Midbrain (tissue), 1 donor: Measurements from ENCODE around the gene ERBB4.

Experiments used
- DNase-seq: peaks from one replicate; lab custom pipeline; 2025; lab: John Stamatoyannopoulos, UW

ERBB4 gene

DNA sequence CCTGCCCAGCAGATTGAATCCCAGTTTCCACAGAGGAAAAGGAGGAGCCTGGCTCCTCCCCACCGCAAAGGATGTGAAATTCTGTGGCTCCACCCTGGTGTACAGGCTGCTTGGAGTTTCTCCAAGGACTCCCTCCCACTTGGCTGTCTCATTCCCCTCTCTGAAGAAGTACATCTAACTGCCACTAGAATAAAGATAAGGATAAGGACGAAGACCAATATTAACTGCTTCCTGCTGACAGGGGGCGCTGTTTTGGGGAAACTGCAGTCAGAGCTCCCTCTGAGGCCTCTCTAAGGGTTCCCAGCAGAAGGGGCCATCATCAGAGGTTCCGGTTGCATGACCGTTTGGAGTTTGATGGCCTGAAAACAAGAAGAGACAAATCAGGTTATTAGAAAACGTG is 1191.3 kb downstream of the ERBB4 start:
- no peak for DNase-seq

GRCh38 chr2:211344289-211344688 is 1194.3 kb downstream of the ERBB4 start:
- DNase-seq = no peak

DNA sequence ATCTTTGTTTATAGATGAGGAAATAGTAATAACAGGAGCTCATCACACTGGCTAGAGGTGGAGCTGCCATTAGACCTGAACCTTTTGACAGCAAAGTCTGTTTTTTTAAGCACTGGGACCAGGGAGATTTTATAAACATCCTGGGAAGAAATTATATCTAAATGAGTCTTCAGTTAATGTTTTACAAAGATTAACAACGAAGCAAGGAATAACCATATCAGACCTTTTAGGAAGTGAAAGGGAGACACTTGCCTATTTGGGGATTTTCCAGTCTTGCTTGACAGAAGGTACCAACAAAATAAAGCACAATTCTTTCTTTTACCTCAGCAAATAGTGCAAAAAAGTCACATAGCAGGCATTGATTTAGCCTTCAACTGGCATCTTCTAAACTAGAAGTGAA is 1205.2 kb downstream of the ERBB4 start:
- DNase-seq = no peak

GRCh38 chr2:211331736-211332135 is 1206.9 kb downstream of the ERBB4 start:
- DNase-seq = no peak

- DNase-seq = no peak
Measured at GRCh38 chr2:211329882-211330281, 1208.7 kb downstream of the ERBB4 start.

GRCh38 chr2:211329421-211329820 is 1209.2 kb downstream of the ERBB4 start:
- DNase-seq = no peak

GRCh38 chr2:211328126-211328525 is 1210.5 kb downstream of the ERBB4 start:
- DNase-seq = no peak
